ENCODE data around the gene KCNE2.

- no peak for TF ChIP-seq POLR2AphosphoS5 (IDR thresholded peaks at IDR 0.05; ENCODE audit: low read depth)
- TF ChIP-seq CTCF (conservative IDR thresholded peaks at IDR 0.05; ENCODE audit: low read depth in 2 of 2), result no peak
- no peak for TF ChIP-seq EZH2phosphoT487 (IDR thresholded peaks at IDR 0.05; ENCODE audit: unreplicated experiment)
- no peak for TF ChIP-seq EZH2 (IDR thresholded peaks at IDR 0.05; ENCODE audit: low read depth, unreplicated experiment)
- no peak for TF ChIP-seq REST (IDR thresholded peaks at IDR 0.05; ENCODE audit: unreplicated experiment)
- no peak for TF ChIP-seq CREB1 (CRISPR knock-in tag; IDR thresholded peaks at IDR 0.05; ENCODE audit: low read depth)
- no peak for TF ChIP-seq ETS1 (IDR thresholded peaks at IDR 0.05)
- no peak for TF ChIP-seq JUNB (IDR thresholded peaks at IDR 0.05; ENCODE audit: unreplicated experiment)
These were observed 5.9 kb upstream of the KCNE2 start for GRCh38 chr21:34357889-34358288.

Measured in GM23338 (cell line).